Hepatocyte (in vitro differentiated cells): ENCODE measurements around the gene TMBIM1. TPM values are rescaled to one million over a fixed set of nuclear protein-coding genes. Genes with fewer than 3 reads are reported as not detected.

ENCODE experiments used
- DNase-seq: peaks from one replicate; pipeline ENCODE4 v3.0.0-alpha.2; 2016; ENCODE audit warnings: low spot score
- H2AFZ ChIP-seq: fragments of 200-600 bp; sonication (generic); 2 replicates; pipeline ENCODE4 v1.6.0; 2016; ENCODE audit warnings: antibody characterized with exemption, mild to moderate bottlenecking
- H3K27ac ChIP-seq: fragments of 200-600 bp; sonication (generic); 2 replicates; pipeline ENCODE4 v1.5.1; 2016; ENCODE audit warnings: mild to moderate bottlenecking
- H3K27me3 ChIP-seq: fragments of 200-600 bp; sonication (generic); 2 replicates; pipeline ENCODE4 v1.6.1; 2016
- H3K36me3 ChIP-seq: fragments of 200-600 bp; sonication (generic); replicated peaks from 2 replicates; pipeline ENCODE4 v1.5.1; 2016; ENCODE audit warnings: low read depth; ENCODE audit not compliant: insufficient read depth
- H3K4me1 ChIP-seq: fragments of 200-600 bp; sonication (generic); 2 replicates; pipeline ENCODE4 v1.5.1; 2016; ENCODE audit warnings: mild to moderate bottlenecking, moderate library complexity; ENCODE audit not compliant: insufficient read depth
- H3K4me2 ChIP-seq: fragments of 200-600 bp; sonication (generic); 2 replicates; pipeline ENCODE4 v1.6.0; 2016
- H3K4me3 ChIP-seq: fragments of 200-600 bp; sonication (generic); 2 replicates; pipeline ENCODE4 v1.5.1; 2016; ENCODE audit warnings: mild to moderate bottlenecking
- H3K79me2 ChIP-seq: fragments of 200-600 bp; sonication (generic); 2 replicates; pipeline ENCODE4 v1.6.0; 2017; ENCODE audit warnings: mild to moderate bottlenecking
- H3K9me2 ChIP-seq: fragments of 200-600 bp; sonication (generic); replicated peaks from 2 replicates; pipeline ENCODE4 v1.6.0; 2017; ENCODE audit warnings: mild to moderate bottlenecking; ENCODE audit not compliant: insufficient read depth
- H3K9me3 ChIP-seq: fragments of 200-600 bp; sonication (generic); 2 replicates; pipeline ENCODE4 v1.5.1; 2016; ENCODE audit warnings: low read depth, mild to moderate bottlenecking
- H4K20me1 ChIP-seq: fragments of 200-600 bp; sonication (generic); 2 replicates; pipeline ENCODE4 v1.6.0; 2016; ENCODE audit warnings: mild to moderate bottlenecking; ENCODE audit not compliant: insufficient read depth, poor library complexity, severe bottlenecking
- EZH2 ChIP-seq: fragments of 200-600 bp; sonication (generic); IDR thresholded peaks from 2 replicates; pipeline ENCODE4 v1.6.1; 2016; ENCODE audit warnings: antibody characterized with exemption, mild to moderate bottlenecking, borderline replicate concordance
- EZH2phosphoT487 ChIP-seq: fragments of 200-600 bp; sonication (generic); IDR thresholded peaks from one replicate; pipeline ENCODE4 v1.6.1; 2018; ENCODE audit warnings: antibody characterized with exemption, mild to moderate bottlenecking, low read depth, moderate library complexity; ENCODE audit not compliant: unreplicated experiment, severe bottlenecking
- WGBS: methylation state at CpG from one replicate; pipeline ENCODE4 v1.1.6; 2016; ENCODE audit warnings: low lambda C conversion rate; ENCODE audit errors: missing lambda C conversion rate; 5-methylcytosine and 5-hydroxymethylcytosine counted together
- polyA plus RNA-seq: library from polyadenylated mRNA; unstranded; fragments of >200 nt; fragmentation: Nextera tagmentation; extraction: Ambion mirVana; gene quantifications from 2 replicates; pipeline ENCODE4 v1.2.1, GENCODE V29; 2016
- total RNA-seq: library from RNA; depleted of rRNA; stranded (reverse); fragments of >200 nt; gene quantifications from 2 replicates; pipeline ENCODE4 v1.2.3, GENCODE V29; 2014
- TF ChIP-seq, protein P1 (sequence below): fragments of 200-600 bp; sonication (generic); IDR thresholded peaks from 2 replicates; pipeline ENCODE4 v1.5.1; 2016; ENCODE audit warnings: antibody characterized with exemption, mild to moderate bottlenecking; ENCODE audit not compliant: poor library complexity

The TMBIM1 gene
- total and polyA plus RNA-seq, 2 experiments from 2014 or later: 224 to 302 TPM

DNA sequence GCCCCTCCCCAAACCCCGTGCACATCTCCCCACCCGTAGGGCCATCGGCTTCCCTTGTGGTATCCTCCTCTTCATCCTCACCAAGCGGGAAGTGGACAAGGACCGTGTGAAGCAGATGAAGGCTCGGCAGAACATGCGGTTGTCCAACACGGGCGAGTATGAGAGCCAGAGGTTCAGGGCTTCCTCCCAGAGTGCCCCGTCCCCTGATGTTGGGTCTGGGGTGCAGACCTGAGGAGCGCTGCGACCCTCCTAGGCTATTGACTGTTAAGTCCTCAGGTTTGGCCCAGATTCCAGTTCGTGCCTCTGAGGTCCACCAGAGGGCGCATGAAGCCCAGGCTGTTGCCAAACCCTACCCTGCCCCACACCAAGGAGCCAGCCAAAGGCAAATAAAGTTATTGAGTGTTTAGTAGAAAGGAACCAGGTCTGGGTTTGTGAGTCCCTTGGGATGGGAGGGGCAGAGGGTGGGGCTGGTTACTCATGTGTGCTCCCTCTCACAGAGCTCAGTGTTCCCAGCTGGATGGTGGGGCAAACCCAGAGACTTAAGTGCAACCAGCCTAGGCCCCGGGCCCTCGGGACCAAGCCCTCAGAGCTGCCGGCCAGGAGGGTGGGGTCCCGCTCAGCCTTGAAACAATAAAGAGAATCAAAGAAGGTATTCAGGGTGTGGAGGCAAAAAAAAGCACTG lies 19.6 kb downstream of the TMBIM1 start:
- peak; percentile 94 for DNase-seq
- H3K9me2 ChIP-seq: no peaks in the 10 kb centered on the region
- TF ChIP-seq, protein P1, sequence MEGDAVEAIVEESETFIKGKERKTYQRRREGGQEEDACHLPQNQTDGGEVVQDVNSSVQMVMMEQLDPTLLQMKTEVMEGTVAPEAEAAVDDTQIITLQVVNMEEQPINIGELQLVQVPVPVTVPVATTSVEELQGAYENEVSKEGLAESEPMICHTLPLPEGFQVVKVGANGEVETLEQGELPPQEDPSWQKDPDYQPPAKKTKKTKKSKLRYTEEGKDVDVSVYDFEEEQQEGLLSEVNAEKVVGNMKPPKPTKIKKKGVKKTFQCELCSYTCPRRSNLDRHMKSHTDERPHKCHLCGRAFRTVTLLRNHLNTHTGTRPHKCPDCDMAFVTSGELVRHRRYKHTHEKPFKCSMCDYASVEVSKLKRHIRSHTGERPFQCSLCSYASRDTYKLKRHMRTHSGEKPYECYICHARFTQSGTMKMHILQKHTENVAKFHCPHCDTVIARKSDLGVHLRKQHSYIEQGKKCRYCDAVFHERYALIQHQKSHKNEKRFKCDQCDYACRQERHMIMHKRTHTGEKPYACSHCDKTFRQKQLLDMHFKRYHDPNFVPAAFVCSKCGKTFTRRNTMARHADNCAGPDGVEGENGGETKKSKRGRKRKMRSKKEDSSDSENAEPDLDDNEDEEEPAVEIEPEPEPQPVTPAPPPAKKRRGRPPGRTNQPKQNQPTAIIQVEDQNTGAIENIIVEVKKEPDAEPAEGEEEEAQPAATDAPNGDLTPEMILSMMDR: peak; percentile 90
- TF ChIP-seq EZH2: no peak
- H3K9me3 ChIP-seq: no peaks in the 10 kb centered on the region
- H3K4me1 ChIP-seq: peaks cover 21% of the 10 kb centered on the region
- peaks cover 7% of the 10 kb centered on the region for H4K20me1 ChIP-seq
- H3K27ac ChIP-seq: peak overlapping the region; percentile 76
- H3K36me3 ChIP-seq: no peaks in the 10 kb centered on the region
- WGBS: 36% methylated on average over 18 of the region's 18 CpGs
- H3K4me3 ChIP-seq: no peak overlapping the region
- H3K79me2 ChIP-seq: peaks cover 36% of the 10 kb centered on the region
- peak overlapping the region; percentile 94 for H3K4me2 ChIP-seq
- no peaks in the 10 kb centered on the region for H3K27me3 ChIP-seq
- H2AFZ ChIP-seq: no peak overlapping the region

DNA sequence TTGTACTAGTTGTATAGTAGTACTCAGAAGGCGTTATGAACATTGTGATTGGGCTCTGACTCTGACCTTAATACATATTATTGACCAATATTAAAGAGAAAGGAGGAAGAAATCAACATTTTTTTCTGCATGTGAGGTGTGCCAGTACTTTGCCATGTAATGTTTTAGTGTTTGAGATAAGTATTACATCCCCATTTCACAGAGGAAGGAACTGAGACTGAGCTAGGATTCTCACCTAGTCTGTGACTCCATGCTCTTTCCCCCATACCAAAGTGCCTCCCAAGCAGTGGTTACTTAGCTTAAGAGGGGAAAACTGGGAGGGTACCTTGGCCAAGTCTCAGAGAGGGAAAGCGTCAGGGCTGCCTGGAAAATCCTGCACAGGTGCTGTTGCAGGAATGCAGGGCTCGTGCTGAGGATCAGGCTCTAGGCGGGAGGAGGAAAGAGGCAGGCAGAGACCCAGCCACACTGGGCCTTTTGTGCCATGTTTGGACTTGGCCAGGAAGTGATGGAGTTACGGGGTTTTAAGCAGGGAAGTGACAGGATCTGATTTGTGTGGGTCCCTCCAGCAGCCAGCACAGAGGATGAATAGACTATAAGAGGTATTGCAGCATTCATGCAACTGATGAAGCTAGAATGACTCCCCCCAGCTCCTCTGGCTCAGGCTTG lies 20.3 kb downstream of the TMBIM1 start:
- H3K79me2 ChIP-seq: peaks cover 43% of the 10 kb centered on the region
- peak overlapping the region; percentile 76 for H3K27ac ChIP-seq
- TF ChIP-seq, protein P1: no peak
- TF ChIP-seq EZH2phosphoT487 (no peak), EZH2 (no peak)
- H3K9me3 ChIP-seq: no peaks in the 10 kb centered on the region
- H3K27me3 ChIP-seq: no peaks in the 10 kb centered on the region
- 83% methylated on average over 5 of the region's 5 CpGs for WGBS
- H3K36me3 ChIP-seq: no peaks in the 10 kb centered on the region
- H3K4me1 ChIP-seq: peaks cover 21% of the 10 kb centered on the region
- H3K4me2 ChIP-seq: peak overlapping the region; percentile 94
- no peaks in the 10 kb centered on the region for H3K9me2 ChIP-seq
- H3K4me3 ChIP-seq: no peak overlapping the region
- peaks cover 7% of the 10 kb centered on the region for H4K20me1 ChIP-seq
- H2AFZ ChIP-seq: no peak overlapping the region
- DNase-seq: no peak

DNA sequence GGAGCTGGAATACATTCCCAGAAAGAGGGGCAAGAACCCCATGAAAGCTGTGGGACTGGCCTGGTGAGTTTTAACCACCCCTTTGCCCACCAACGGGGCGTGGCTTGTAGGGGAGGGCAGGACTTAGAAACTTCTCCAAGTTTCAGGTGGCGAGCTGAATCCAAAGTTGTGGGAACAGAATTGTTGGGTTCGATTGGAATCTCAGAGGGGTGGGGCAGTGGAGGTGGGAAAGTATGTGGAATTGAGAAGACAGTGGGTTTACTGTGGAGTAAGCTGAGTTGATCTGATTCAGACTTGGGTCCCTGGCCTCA lies 20.9 kb downstream of the TMBIM1 start:
- Histone ChIP-seq H3K4me3 (peak overlapping the region; percentile 17), H3K36me3 (no peaks in the 10 kb centered on the region), H2AFZ (no peak overlapping the region), H3K4me1 (peaks cover 21% of the 10 kb centered on the region), H3K4me2 (peak overlapping the region; percentile 94), H3K79me2 (peaks cover 43% of the 10 kb centered on the region), H3K9me2 (no peaks in the 10 kb centered on the region), H3K27me3 (no peaks in the 10 kb centered on the region), H3K9me3 (no peaks in the 10 kb centered on the region), H4K20me1 (peaks cover 7% of the 10 kb centered on the region), H3K27ac (peak overlapping the region; percentile 76)
- DNase-seq: peak; percentile 38
- TF ChIP-seq EZH2phosphoT487: no peak
- no peak for TF ChIP-seq EZH2
- TF ChIP-seq, protein P1: no peak
- WGBS: 63% methylated on average over 4 of the region's 4 CpGs
